GM23338 (cell line): ENCODE measurements around the gene CDON. TPM values are rescaled to one million over a fixed set of nuclear protein-coding genes. Genes with fewer than 3 reads are reported as not detected.

ENCODE experiments used
- ATAC-seq: fragments of 200-7000 bp; cut with Tn5 transposase; 3 replicates; pipeline ENCODE4 v1.9.1; 2020
- DNase-seq: peaks from one replicate; pipeline ENCODE4 v3.0.0-alpha.2; 2015; ENCODE audit warnings: low spot score
- H2AFZ ChIP-seq: fragments of 200-600 bp; sonication (generic); 2 replicates; pipeline ENCODE4 v1.8.0; 2016; ENCODE audit warnings: antibody characterized with exemption, mild to moderate bottlenecking, moderate library complexity
- H3F3A ChIP-seq: fragments of 200-600 bp; sonication (generic); replicated peaks from 2 replicates; pipeline ENCODE4 v1.8.0; 2017; ENCODE audit warnings: antibody characterized with exemption, mixed run types, low read depth
- H3K27ac ChIP-seq: fragments of 200-600 bp; sonication (generic); 2 replicates; pipeline ENCODE4 v1.6.1; 2016; ENCODE audit warnings: low read depth
- H3K27me3 ChIP-seq: fragments of 200-600 bp; sonication (generic); 2 replicates; pipeline ENCODE4 v1.8.0; 2016; ENCODE audit warnings: mild to moderate bottlenecking, mixed run types, moderate library complexity; ENCODE audit not compliant: insufficient read depth
- H3K36me3 ChIP-seq: fragments of 200-600 bp; sonication (generic); 2 replicates; pipeline ENCODE4 v1.8.0; 2016; ENCODE audit warnings: mild to moderate bottlenecking; ENCODE audit not compliant: insufficient read depth
- H3K4me1 ChIP-seq: fragments of 200-600 bp; sonication (generic); 2 replicates; pipeline ENCODE4 v1.8.0; 2016; ENCODE audit warnings: mild to moderate bottlenecking, moderate library complexity; ENCODE audit not compliant: insufficient read depth
- H3K4me2 ChIP-seq: fragments of 200-600 bp; sonication (generic); 2 replicates; pipeline ENCODE4 v1.7.1; 2017; ENCODE audit warnings: mixed run types
- H3K4me3 ChIP-seq: fragments of 200-600 bp; sonication (generic); 2 replicates; pipeline ENCODE4 v1.6.1; 2016; ENCODE audit warnings: mixed run types
- H3K79me2 ChIP-seq: fragments of 200-600 bp; sonication (generic); replicated peaks from 2 replicates; pipeline ENCODE4 v1.8.0; 2017; ENCODE audit warnings: mild to moderate bottlenecking; ENCODE audit not compliant: insufficient read depth
- H3K9me2 ChIP-seq: fragments of 200-600 bp; sonication (generic); 2 replicates; pipeline ENCODE4 v1.8.0; 2017; ENCODE audit not compliant: insufficient read depth
- H4K20me1 ChIP-seq: fragments of 200-600 bp; sonication (generic); replicated peaks from 2 replicates; pipeline ENCODE4 v1.8.0; 2017; ENCODE audit warnings: mild to moderate bottlenecking; ENCODE audit not compliant: insufficient read depth
- H3K27ac Mint-ChIP-seq: 2 replicates; pipeline ENCODE4 v1.8.0; 2020; ENCODE audit warnings: inconsistent platforms, mild to moderate bottlenecking, moderate library complexity, mixed read lengths
- H3K27me3 Mint-ChIP-seq: 3 replicates; pipeline ENCODE4 v1.8.0; 2022; ENCODE audit warnings: low read depth, mild to moderate bottlenecking, moderate library complexity, mixed read lengths, inconsistent platforms; ENCODE audit not compliant: insufficient read depth, poor library complexity
- H3K36me3 Mint-ChIP-seq: 3 replicates; pipeline ENCODE4 v1.8.0; 2021; ENCODE audit warnings: low read depth, mild to moderate bottlenecking, inconsistent platforms, moderate library complexity, mixed read lengths
- H3K4me1 Mint-ChIP-seq: 3 replicates; pipeline ENCODE4 v1.8.0; 2020; ENCODE audit warnings: mild to moderate bottlenecking, inconsistent platforms, mixed read lengths
- H3K4me3 Mint-ChIP-seq: 3 replicates; pipeline ENCODE4 v1.8.0; 2021; ENCODE audit warnings: moderate library complexity, mild to moderate bottlenecking, inconsistent platforms, mixed read lengths
- H3K9me3 Mint-ChIP-seq: 3 replicates; pipeline ENCODE4 v1.8.0; 2020; ENCODE audit warnings: moderate library complexity, mild to moderate bottlenecking, inconsistent platforms, mixed read lengths
- CREB1 ChIP-seq: fragments of 250-450 bp; sonication (Bioruptor Pico); IDR thresholded peaks from 2 replicates; pipeline ENCODE4 v1.5.0; 2020; ENCODE audit warnings: low read depth, mild to moderate bottlenecking, moderate library complexity
- EZH2 ChIP-seq: fragments of 200-600 bp; sonication (generic); IDR thresholded peaks from one replicate; pipeline ENCODE4 v1.8.0; 2017; ENCODE audit warnings: antibody characterized with exemption, mild to moderate bottlenecking, low read depth; ENCODE audit not compliant: unreplicated experiment
- EZH2phosphoT487 ChIP-seq: fragments of 200-600 bp; sonication (generic); IDR thresholded peaks from one replicate; pipeline ENCODE4 v1.8.1; 2018; ENCODE audit warnings: antibody characterized with exemption; ENCODE audit not compliant: unreplicated experiment
- JUNB ChIP-seq: IDR thresholded peaks from one replicate; pipeline ENCODE4 v1.6.1; 2016; ENCODE audit warnings: antibody characterized with exemption; ENCODE audit not compliant: unreplicated experiment
- POLR2AphosphoS5 ChIP-seq: IDR thresholded peaks from 2 replicates; pipeline ENCODE4 v1.6.1; 2016; ENCODE audit warnings: antibody characterized with exemption, low read depth
- STAT1 ChIP-seq: IDR thresholded peaks from one replicate; pipeline ENCODE4 v1.6.1; 2016; ENCODE audit warnings: antibody characterized with exemption; ENCODE audit not compliant: unreplicated experiment
- ZNF114 ChIP-seq: fragments of 250-450 bp; sonication (Bioruptor Pico); IDR thresholded peaks from 2 replicates; pipeline ENCODE4 v1.5.0; 2020; ENCODE audit warnings: mild to moderate bottlenecking, moderate library complexity
- ZNF331 ChIP-seq: fragments of 250-450 bp; sonication (Bioruptor Pico); IDR thresholded peaks from 2 replicates; pipeline ENCODE4 v1.5.0; 2020; ENCODE audit warnings: low read depth, mild to moderate bottlenecking, moderate library complexity
- polyA plus RNA-seq: library from polyadenylated mRNA; unstranded; fragments of >200 nt; fragmentation: Nextera tagmentation; extraction: Ambion mirVana; gene quantifications from 2 replicates; pipeline ENCODE4 v1.2.1, GENCODE V29; 2016
- total RNA-seq: library from RNA; depleted of rRNA; stranded (reverse); fragments of >200 nt; shearing (Covaris generic); gene quantifications from 2 replicates; pipeline ENCODE4 v1.2.3, GENCODE V29; 2014
- TF ChIP-seq, protein P1 (sequence below): IDR thresholded peaks from 2 replicates; pipeline ENCODE4 v1.6.1; 2016; ENCODE audit warnings: antibody characterized with exemption
- TF ChIP-seq, protein P2 (sequence below): IDR thresholded peaks from one replicate; pipeline ENCODE4 v1.6.1; 2018; ENCODE audit warnings: antibody characterized with exemption; ENCODE audit not compliant: unreplicated experiment
- TF ChIP-seq, protein P3 (sequence below): fragments of 250-450 bp; sonication (Bioruptor Pico); IDR thresholded peaks from 2 replicates; pipeline ENCODE4 v1.5.0; 2020; ENCODE audit warnings: mild to moderate bottlenecking, moderate library complexity

CDON gene
- total and polyA plus RNA-seq, 2 experiments from 2014 or later, result 4.1 to 35.5 TPM

DNA sequence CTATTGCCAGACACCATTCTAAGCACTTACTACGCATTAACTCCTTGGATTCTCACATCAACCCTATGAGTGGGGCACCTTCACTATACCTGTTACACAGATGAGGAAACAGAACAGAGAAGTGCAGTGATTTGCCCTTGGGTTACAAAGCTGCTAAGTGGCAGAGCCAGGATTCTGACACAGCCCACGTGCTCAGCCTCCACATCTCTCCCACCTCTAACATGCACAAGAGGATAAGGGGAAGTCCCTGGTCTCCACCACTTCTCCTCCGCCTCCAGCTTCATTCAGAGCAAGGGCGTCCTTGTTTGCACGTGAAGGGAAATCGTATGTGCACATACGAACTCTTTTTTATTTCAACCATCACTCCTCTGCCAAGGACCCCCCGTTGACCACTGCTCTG, 53.7 kb downstream of the CDON start:
- Histone ChIP-seq H2AFZ (no peak overlapping the region), H3K9me2 (no peaks in the 10 kb centered on the region), H4K20me1 (no peaks in the 10 kb centered on the region), H3K79me2 (no peaks in the 10 kb centered on the region), H3F3A (no peaks in the 10 kb centered on the region), H3K36me3 (no peaks in the 10 kb centered on the region; the same call in 1 of the 2 replicates), H3K4me1 (no peaks in the 10 kb centered on the region), H3K27ac (no peak overlapping the region), H3K4me3 (no peak overlapping the region), H3K27me3 (no peaks in the 10 kb centered on the region), H3K4me2 (no peak overlapping the region)
- Mint-ChIP-seq H3K9me3 (no peaks in the 10 kb centered on the region), H3K4me3 (no peak overlapping the region), H3K27ac (0 out of 2 replicates have a peak overlapping the region, but pooled peaks have one; percentile 55), H3K27me3 (no peaks in the 10 kb centered on the region), H3K4me1 (no peaks in the 10 kb centered on the region; the same call in 2 of the 3 replicates), H3K36me3 (peaks cover 4% of the 10 kb centered on the region; the same call in 1 of the 3 replicates)
- TF ChIP-seq, protein P1, sequence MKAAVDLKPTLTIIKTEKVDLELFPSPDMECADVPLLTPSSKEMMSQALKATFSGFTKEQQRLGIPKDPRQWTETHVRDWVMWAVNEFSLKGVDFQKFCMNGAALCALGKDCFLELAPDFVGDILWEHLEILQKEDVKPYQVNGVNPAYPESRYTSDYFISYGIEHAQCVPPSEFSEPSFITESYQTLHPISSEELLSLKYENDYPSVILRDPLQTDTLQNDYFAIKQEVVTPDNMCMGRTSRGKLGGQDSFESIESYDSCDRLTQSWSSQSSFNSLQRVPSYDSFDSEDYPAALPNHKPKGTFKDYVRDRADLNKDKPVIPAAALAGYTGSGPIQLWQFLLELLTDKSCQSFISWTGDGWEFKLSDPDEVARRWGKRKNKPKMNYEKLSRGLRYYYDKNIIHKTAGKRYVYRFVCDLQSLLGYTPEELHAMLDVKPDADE, result no peak
- TF ChIP-seq JUNB (no peak), EZH2phosphoT487 (no peak), ZNF331 (no peak), ZNF114 (CRISPR knock-in tag) (no peak), STAT1 (no peak), EZH2 (no peak), CREB1 (CRISPR knock-in tag) (no peak), POLR2AphosphoS5 (no peak)
- TF ChIP-seq, protein P2, sequence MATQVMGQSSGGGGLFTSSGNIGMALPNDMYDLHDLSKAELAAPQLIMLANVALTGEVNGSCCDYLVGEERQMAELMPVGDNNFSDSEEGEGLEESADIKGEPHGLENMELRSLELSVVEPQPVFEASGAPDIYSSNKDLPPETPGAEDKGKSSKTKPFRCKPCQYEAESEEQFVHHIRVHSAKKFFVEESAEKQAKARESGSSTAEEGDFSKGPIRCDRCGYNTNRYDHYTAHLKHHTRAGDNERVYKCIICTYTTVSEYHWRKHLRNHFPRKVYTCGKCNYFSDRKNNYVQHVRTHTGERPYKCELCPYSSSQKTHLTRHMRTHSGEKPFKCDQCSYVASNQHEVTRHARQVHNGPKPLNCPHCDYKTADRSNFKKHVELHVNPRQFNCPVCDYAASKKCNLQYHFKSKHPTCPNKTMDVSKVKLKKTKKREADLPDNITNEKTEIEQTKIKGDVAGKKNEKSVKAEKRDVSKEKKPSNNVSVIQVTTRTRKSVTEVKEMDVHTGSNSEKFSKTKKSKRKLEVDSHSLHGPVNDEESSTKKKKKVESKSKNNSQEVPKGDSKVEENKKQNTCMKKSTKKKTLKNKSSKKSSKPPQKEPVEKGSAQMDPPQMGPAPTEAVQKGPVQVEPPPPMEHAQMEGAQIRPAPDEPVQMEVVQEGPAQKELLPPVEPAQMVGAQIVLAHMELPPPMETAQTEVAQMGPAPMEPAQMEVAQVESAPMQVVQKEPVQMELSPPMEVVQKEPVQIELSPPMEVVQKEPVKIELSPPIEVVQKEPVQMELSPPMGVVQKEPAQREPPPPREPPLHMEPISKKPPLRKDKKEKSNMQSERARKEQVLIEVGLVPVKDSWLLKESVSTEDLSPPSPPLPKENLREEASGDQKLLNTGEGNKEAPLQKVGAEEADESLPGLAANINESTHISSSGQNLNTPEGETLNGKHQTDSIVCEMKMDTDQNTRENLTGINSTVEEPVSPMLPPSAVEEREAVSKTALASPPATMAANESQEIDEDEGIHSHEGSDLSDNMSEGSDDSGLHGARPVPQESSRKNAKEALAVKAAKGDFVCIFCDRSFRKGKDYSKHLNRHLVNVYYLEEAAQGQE, result no peak
- TF ChIP-seq, protein P3, sequence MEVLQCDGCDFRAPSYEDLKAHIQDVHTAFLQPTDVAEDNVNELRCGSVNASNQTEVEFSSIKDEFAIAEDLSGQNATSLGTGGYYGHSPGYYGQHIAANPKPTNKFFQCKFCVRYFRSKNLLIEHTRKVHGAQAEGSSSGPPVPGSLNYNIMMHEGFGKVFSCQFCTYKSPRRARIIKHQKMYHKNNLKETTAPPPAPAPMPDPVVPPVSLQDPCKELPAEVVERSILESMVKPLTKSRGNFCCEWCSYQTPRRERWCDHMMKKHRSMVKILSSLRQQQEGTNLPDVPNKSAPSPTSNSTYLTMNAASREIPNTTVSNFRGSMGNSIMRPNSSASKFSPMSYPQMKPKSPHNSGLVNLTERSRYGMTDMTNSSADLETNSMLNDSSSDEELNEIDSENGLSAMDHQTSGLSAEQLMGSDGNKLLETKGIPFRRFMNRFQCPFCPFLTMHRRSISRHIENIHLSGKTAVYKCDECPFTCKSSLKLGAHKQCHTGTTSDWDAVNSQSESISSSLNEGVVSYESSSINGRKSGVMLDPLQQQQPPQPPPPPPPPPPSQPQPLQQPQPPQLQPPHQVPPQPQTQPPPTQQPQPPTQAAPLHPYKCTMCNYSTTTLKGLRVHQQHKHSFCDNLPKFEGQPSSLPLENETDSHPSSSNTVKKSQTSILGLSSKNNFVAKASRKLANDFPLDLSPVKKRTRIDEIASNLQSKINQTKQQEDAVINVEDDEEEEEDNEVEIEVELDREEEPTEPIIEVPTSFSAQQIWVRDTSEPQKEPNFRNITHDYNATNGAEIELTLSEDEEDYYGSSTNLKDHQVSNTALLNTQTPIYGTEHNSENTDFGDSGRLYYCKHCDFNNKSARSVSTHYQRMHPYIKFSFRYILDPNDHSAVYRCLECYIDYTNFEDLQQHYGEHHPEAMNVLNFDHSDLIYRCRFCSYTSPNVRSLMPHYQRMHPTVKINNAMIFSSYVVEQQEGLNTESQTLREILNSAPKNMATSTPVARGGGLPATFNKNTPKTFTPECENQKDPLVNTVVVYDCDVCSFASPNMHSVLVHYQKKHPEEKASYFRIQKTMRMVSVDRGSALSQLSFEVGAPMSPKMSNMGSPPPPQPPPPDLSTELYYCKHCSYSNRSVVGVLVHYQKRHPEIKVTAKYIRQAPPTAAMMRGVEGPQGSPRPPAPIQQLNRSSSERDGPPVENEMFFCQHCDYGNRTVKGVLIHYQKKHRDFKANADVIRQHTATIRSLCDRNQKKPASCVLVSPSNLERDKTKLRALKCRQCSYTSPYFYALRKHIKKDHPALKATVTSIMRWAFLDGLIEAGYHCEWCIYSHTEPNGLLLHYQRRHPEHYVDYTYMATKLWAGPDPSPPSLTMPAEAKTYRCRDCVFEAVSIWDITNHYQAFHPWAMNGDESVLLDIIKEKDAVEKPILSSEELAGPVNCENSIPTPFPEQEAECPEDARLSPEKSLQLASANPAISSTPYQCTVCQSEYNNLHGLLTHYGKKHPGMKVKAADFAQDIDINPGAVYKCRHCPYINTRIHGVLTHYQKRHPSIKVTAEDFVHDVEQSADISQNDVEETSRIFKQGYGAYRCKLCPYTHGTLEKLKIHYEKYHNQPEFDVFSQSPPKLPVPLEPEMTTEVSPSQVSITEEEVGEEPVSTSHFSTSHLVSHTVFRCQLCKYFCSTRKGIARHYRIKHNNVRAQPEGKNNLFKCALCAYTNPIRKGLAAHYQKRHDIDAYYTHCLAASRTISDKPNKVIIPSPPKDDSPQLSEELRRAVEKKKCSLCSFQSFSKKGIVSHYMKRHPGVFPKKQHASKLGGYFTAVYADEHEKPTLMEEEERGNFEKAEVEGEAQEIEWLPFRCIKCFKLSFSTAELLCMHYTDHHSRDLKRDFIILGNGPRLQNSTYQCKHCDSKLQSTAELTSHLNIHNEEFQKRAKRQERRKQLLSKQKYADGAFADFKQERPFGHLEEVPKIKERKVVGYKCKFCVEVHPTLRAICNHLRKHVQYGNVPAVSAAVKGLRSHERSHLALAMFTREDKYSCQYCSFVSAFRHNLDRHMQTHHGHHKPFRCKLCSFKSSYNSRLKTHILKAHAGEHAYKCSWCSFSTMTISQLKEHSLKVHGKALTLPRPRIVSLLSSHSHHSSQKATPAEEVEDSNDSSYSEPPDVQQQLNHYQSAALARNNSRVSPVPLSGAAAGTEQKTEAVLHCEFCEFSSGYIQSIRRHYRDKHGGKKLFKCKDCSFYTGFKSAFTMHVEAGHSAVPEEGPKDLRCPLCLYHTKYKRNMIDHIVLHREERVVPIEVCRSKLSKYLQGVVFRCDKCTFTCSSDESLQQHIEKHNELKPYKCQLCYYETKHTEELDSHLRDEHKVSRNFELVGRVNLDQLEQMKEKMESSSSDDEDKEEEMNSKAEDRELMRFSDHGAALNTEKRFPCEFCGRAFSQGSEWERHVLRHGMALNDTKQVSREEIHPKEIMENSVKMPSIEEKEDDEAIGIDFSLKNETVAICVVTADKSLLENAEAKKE (CRISPR knock-in tag), result no peak
- ATAC-seq (no peak), DNase-seq (no peak)
